K562 (cell line): ENCODE results near the gene PBX2. TPM values are rescaled to one million over a fixed set of nuclear protein-coding genes. Genes with fewer than 3 reads are reported as not detected.

Experiments used
- CHD4 ChIP-seq: fragments of 200-600 bp; sonication (generic); IDR thresholded peaks from 3 replicates; pipeline ENCODE4 v1.6.1; 2012; ENCODE audit warnings: low read depth, mild to moderate bottlenecking, mixed read lengths, low read length, inconsistent platforms; ENCODE audit not compliant: insufficient read depth, insufficient replicate concordance, poor library complexity, severe bottlenecking
- CHD7 ChIP-seq: fragments of 200-600 bp; sonication (generic); IDR thresholded peaks from one replicate; pipeline ENCODE4 v1.6.1; 2012; ENCODE audit warnings: mild to moderate bottlenecking, low read depth, low read length, inconsistent platforms
- E2F5 ChIP-seq: sonication (generic); formaldehyde crosslinking; IDR thresholded peaks from 2 replicates; pipeline ENCODE4 v1.8.0; 2022; ENCODE audit warnings: mild to moderate bottlenecking, missing genetic modification reagents
- HMGXB4 ChIP-seq: sonication (generic); formaldehyde crosslinking; IDR thresholded peaks from 2 replicates; pipeline ENCODE4 v1.8.1; 2023; ENCODE audit warnings: mild to moderate bottlenecking, missing genetic modification reagents
- ILK ChIP-seq: fragments of 450-650 bp; IDR thresholded peaks from 2 replicates; pipeline ENCODE4 v1.6.1; 2016; ENCODE audit warnings: missing genetic modification characterization, low read depth, mild to moderate bottlenecking, missing compliant biosample characterization, moderate library complexity, borderline replicate concordance
- NEUROD1 ChIP-seq: fragments of 150-350 bp; IDR thresholded peaks from 2 replicates; pipeline ENCODE4 v1.6.1; 2014; ENCODE audit warnings: borderline replicate concordance, low read length, low read depth; ENCODE audit not compliant: partially characterized antibody
- ZBTB9 ChIP-seq: fragments of 450-650 bp; formaldehyde crosslinking; IDR thresholded peaks from 2 replicates; pipeline ENCODE4 v1.4.0; 2020; ENCODE audit warnings: mild to moderate bottlenecking, moderate library complexity
- ZC3H11A ChIP-seq: IDR thresholded peaks from 2 replicates; pipeline ENCODE4 v1.6.1; 2012; ENCODE audit warnings: low read depth, low read length, improper control_type of control experiment
- ZNF212 ChIP-seq: fragments of 450-650 bp; formaldehyde crosslinking; IDR thresholded peaks from 2 replicates; pipeline ENCODE4 v1.4.0; 2020; ENCODE audit warnings: mild to moderate bottlenecking
- ZSCAN29 ChIP-seq: fragments of 450-650 bp; IDR thresholded peaks from 2 replicates; pipeline ENCODE4 v1.6.1; 2017
- polyA plus RNA-seq, 8 experiments: library from polyadenylated mRNA; depleted of rRNA in 4 of 8; stranded (reverse) in 5 of 8; unstranded in 3 of 8; fragments of >200 nt; fragmentation: Nextera tagmentation in 2 of 8; fragmentation: Illumina TruSeq in 1 of 8; extraction: Ambion mirVana in 2 of 8; extraction: Trizol in 1 of 8; gene quantifications; 2 replicates each; pipeline versions ENCODE4 v1.2.1 to v1.2.3, GENCODE V29; 2011 to 2014; ENCODE audit warnings: inconsistent platforms in 1 of 8, missing spikeins in 1 of 8
- total RNA-seq, 7 experiments: library from RNA; depleted of rRNA in 6 of 7; stranded (reverse); fragments of >200 nt in 6 of 7; fragmentation: Illumina TruSeq in 2 of 7; extraction: Trizol in 2 of 7; gene quantifications; 2 replicates each; pipeline versions ENCODE4 v1.2.1 to v1.2.3, GENCODE V29; 2011 to 2021; ENCODE audit warnings: low replicate concordance in 1 of 7

PBX2 gene
- total and polyA plus RNA-seq, 9 of the 15 experiments (the other 6 are each of a cell fraction or from before 2014, with no cell fraction given), result 1.9 to 134 (median 62.5) TPM

- TF ChIP-seq ZC3H11A (no peak), CHD4 (no peak), ZNF212 (CRISPR knock-in tag) (no peak), ZSCAN29 (peak; percentile 32; the same call in 1 of the 2 replicates), E2F5 (CRISPR knock-in tag) (no peak), ZBTB9 (no peak), ILK (no peak), CHD7 (no peak), HMGXB4 (CRISPR knock-in tag) (no peak), NEUROD1 (no peak)
Observed at GRCh38 chr6:32176476-32177182, 13.4 kb downstream of the PBX2 start (continued).
